Keratinocyte (primary cell): ENCODE results near the gene POLR1A. TPM values are rescaled to one million over a fixed set of nuclear protein-coding genes. Genes with fewer than 3 reads are reported as not detected.
A peak's percentile ranks its signal among the peaks of the same experiment; 100 is the strongest.

Experiments
- DNase-seq: peaks from one replicate; pipeline ENCODE4 v3.0.0-alpha.2; 2011; ENCODE audit warnings: low read depth, missing footprints, low spot score
- FAIRE-seq: peaks from 2 replicates; lab custom pipeline; 2011; peaks lifted over from hg19 to GRCh38; lab: Jason Lieb, UNC
- H2AFZ ChIP-seq: 2 replicates; pipeline ENCODE4 v1.6.0; 2012; ENCODE audit warnings: low read length, control low read depth, inconsistent platforms; ENCODE audit not compliant: control insufficient read depth
- H3K27ac ChIP-seq: 2 replicates; pipeline ENCODE4 v1.5.1; 2011; ENCODE audit warnings: low read length; ENCODE audit not compliant: control insufficient read depth, insufficient read depth
- H3K27me3 ChIP-seq: 3 replicates; pipeline ENCODE4 v1.6.0; 2011; ENCODE audit warnings: low read length; ENCODE audit not compliant: control insufficient read depth, insufficient read depth; ENCODE audit errors: extremely low read depth
- H3K36me3 ChIP-seq, 2 experiments: 2 replicates in 1 of 2; 3 replicates in 1 of 2; pipeline ENCODE4 v1.5.1; 2011; ENCODE audit warnings: low read length in 2 of 2, mild to moderate bottlenecking in 1 of 2; ENCODE audit not compliant: control insufficient read depth in 2 of 2, insufficient read depth in 2 of 2; ENCODE audit errors: extremely low read depth in 1 of 2
- H3K4me1 ChIP-seq: 3 replicates; pipeline ENCODE4 v1.5.1; 2011; ENCODE audit warnings: low read length; ENCODE audit not compliant: control insufficient read depth, insufficient read depth; ENCODE audit errors: extremely low read depth
- H3K4me2 ChIP-seq: 3 replicates; pipeline ENCODE4 v1.6.0; 2011; ENCODE audit warnings: low read depth, low read length; ENCODE audit not compliant: control insufficient read depth, insufficient read depth; ENCODE audit errors: extremely low read depth
- H3K4me3 ChIP-seq, 3 experiments: fragments of 200-600 bp in 1 of 3; sonication (generic) in 1 of 3; 2 replicates in 2 of 3; 3 replicates in 1 of 3; pipeline ENCODE4 v1.5.1; 2011 to 2016; ENCODE audit warnings: low read length in 3 of 3, mild to moderate bottlenecking in 3 of 3, control low read depth in 2 of 3, inconsistent platforms in 1 of 3, low read depth in 1 of 3, mixed read lengths in 1 of 3, mixed run types in 1 of 3, moderate library complexity in 1 of 3; ENCODE audit not compliant: control insufficient read depth in 2 of 3, insufficient read depth in 2 of 3; ENCODE audit errors: extremely low read depth in 1 of 3
- H3K79me2 ChIP-seq: 2 replicates; pipeline ENCODE4 v1.6.0; 2012; ENCODE audit warnings: low read length; ENCODE audit not compliant: control insufficient read depth, insufficient read depth
- H3K9ac ChIP-seq: 3 replicates; pipeline ENCODE4 v1.6.0; 2011; ENCODE audit warnings: low read length; ENCODE audit not compliant: control insufficient read depth, insufficient read depth; ENCODE audit errors: extremely low read depth
- H3K9me1 ChIP-seq: 3 replicates; pipeline ENCODE4 v1.6.0; 2011; ENCODE audit warnings: low read length; ENCODE audit not compliant: control insufficient read depth, insufficient read depth; ENCODE audit errors: extremely low read depth
- H3K9me3 ChIP-seq: 2 replicates; pipeline ENCODE4 v1.5.1; 2012; ENCODE audit warnings: low read depth, low read length; ENCODE audit not compliant: control insufficient read depth
- H4K20me1 ChIP-seq: 3 replicates; pipeline ENCODE4 v1.6.0; 2011; ENCODE audit warnings: low read length; ENCODE audit not compliant: control insufficient read depth, insufficient read depth; ENCODE audit errors: extremely low read depth
- CTCF ChIP-seq, 3 experiments: IDR thresholded peaks in 1 of 3; conservative IDR thresholded peaks in 1 of 3; optimal IDR thresholded peaks in 1 of 3; 2 replicates in 2 of 3; 3 replicates in 1 of 3; pipeline versions ENCODE3 to v1.5.1; 2011; ENCODE audit warnings: low read length in 3 of 3, mild to moderate bottlenecking in 3 of 3, moderate library complexity in 2 of 3, control low read depth in 1 of 3, inconsistent platforms in 1 of 3; ENCODE audit not compliant: insufficient read depth in 2 of 3; ENCODE audit errors: extremely low read depth in 1 of 3
- EZH2 ChIP-seq: IDR thresholded peaks from one replicate; pipeline ENCODE4 v1.6.1; 2012; ENCODE audit warnings: inconsistent platforms, mild to moderate bottlenecking, low read length, moderate library complexity
- dilution Hi-C: fragments of 300-500 bp; cut with MboI; formaldehyde crosslinking; loops from one replicate; pipeline ENCODE4 v1.7.0; 2020; ENCODE audit warnings: low sequenced_read_pairs; ENCODE audit not compliant: extremely low pct_ligation_motif_present
- polyA plus RNA-seq, 5 experiments: library from polyadenylated mRNA; depleted of rRNA in 3 of 5; stranded (reverse) in 3 of 5; stranded (forward) in 1 of 5; unstranded in 1 of 5; fragments of >200 nt; gene quantifications; 1 replicate in 1 of 5; 2 replicates in 3 of 5; 3 replicates in 1 of 5; pipeline versions ENCODE4 v1.2.1 to v1.2.3, GENCODE V29; 2011 to 2012; ENCODE audit warnings: missing spikeins in 2 of 5, low read depth in 1 of 5, low replicate concordance in 1 of 5

POLR1A gene
- polyA plus RNA-seq, 1 donor (not counting 4 experiments of a cell fraction or from before 2014, with no cell fraction given): 16.1 TPM

GRCh38 chr2:86118130-86118529, 12.4 kb upstream of the POLR1A start:
- H3K4me3 ChIP-seq: no peak overlapping the region
- H3K4me2 ChIP-seq: no peak overlapping the region
- peaks cover 26 to 43% of the 10 kb centered on the region in 2 experiments for H3K36me3 ChIP-seq
- dilution Hi-C loops: no loop called here
- TF ChIP-seq CTCF (optimal IDR thresholded peaks at IDR 0.05 in 1 of 3, IDR thresholded peaks at IDR 0.05 in 1 of 3, conservative IDR thresholded peaks at IDR 0.05 in 1 of 3; ENCODE audit: extremely low read depth in 1 of 3, insufficient read depth in 2 of 3, low read length in 3 of 3) (peak in 1 of 3 experiments; percentile 9), EZH2 (no peak)
- peaks cover 13% of the 10 kb centered on the region for H3K79me2 ChIP-seq
- H3K9me1 ChIP-seq: no peaks in the 10 kb centered on the region
- no peak overlapping the region for H3K9ac ChIP-seq
- FAIRE-seq (no peak), DNase-seq (no peak)
- H3K27me3 ChIP-seq: no peaks in the 10 kb centered on the region
- H3K27ac ChIP-seq: no peak overlapping the region
- peaks cover 5% of the 10 kb centered on the region for H4K20me1 ChIP-seq
- no peaks in the 10 kb centered on the region for H3K4me1 ChIP-seq
- no peak overlapping the region for H2AFZ ChIP-seq
- H3K9me3 ChIP-seq: no peaks in the 10 kb centered on the region

GRCh38 chr2:86107031-86107430, 1.3 kb upstream of the POLR1A start:
- Histone ChIP-seq H3K9me3 (no peaks in the 10 kb centered on the region), H3K79me2 (peaks cover 78% of the 10 kb centered on the region), H3K9ac (peak overlapping the region; percentile 92), H3K27ac (peak overlapping the region; percentile 85), H3K4me1 (peaks cover 16% of the 10 kb centered on the region), H2AFZ (no peak overlapping the region), H3K4me3 (peak overlapping the region; percentile 61 to 99 (median 95)), H3K9me1 (no peaks in the 10 kb centered on the region), H3K36me3 (peaks cover 10 to 14% of the 10 kb centered on the region in 2 experiments), H3K4me2 (peak overlapping the region; percentile 96), H3K27me3 (no peaks in the 10 kb centered on the region), H4K20me1 (peaks cover 2% of the 10 kb centered on the region)
- dilution Hi-C loops: no loop called here
- FAIRE-seq (no peak), DNase-seq (no peak)
- TF ChIP-seq CTCF (optimal IDR thresholded peaks at IDR 0.05 in 1 of 3, IDR thresholded peaks at IDR 0.05 in 1 of 3, conservative IDR thresholded peaks at IDR 0.05 in 1 of 3; ENCODE audit: extremely low read depth in 1 of 3, insufficient read depth in 2 of 3, low read length in 3 of 3) (no peak), EZH2 (no peak)
